Measurements from ENCODE around the gene SRP68.

SRP68 gene

GRCh38 chr17:76017481-76018339 lies 54.6 kb downstream of the SRP68 start:
- DNase-seq = no peak

DNA sequence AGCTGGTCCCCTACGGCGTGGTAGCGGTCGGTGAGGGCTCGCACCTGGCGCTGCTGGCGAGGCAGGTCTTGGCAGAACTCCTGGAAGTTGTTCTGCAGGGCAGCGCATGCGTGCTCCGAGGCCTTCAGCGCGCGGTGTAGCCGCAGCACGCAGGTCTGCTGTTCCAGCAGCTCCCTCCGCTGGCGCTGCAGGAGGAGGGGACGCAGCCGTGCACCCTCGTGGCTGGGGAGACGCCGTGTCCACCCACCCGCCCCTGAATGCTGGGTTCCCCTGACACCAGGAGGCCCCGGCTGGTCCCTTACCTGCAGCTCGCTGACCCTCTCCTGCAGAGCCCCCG lies 57.4 kb downstream of the SRP68 start:
- DNase-seq = no peak

DNA sequence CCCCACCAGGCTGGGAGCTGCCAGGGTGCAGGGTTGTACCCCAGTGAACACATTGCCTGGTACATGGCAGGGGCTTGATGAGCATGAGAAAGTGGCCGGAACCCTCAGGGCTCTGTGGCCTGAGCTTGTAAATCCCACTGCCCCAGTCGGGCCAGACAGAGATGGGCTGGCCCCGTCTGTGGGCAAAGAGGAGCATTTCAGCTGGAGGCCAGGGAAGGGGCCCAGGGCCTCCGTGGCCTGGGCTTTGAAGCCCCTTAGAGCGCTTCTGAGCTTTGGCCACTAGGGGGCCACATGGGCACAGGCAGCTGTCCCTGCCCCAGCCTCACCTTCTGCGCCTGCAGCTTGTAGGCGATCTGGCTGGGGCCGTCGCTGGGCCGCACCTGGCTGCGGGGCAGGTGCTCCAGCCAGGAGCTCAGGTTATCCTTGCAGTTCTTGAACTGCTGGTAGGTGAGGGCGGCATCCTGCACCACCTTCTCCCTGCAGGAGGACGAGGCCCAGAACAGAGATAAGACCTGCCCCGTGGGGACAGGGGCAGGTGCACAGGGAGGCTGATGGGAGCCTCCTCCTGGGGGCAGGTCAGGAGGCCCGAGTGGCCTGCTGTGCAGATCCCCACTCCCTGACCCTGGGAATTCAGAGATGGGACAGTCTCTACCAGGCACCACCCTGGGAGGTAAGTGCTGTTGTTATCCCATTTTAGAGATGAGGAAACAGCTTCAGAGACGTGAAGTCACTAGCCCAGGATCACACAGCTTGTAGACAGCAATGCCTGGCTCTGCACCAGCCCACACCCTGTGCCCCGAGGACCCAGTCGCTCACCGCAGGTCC lies 58.0 kb downstream of the SRP68 start:
- DNase-seq = peak; percentile 78 to 83

- no peak for DNase-seq
Observed at GRCh38 chr17:76013377-76013932, 58.9 kb downstream of the SRP68 start.

DNA sequence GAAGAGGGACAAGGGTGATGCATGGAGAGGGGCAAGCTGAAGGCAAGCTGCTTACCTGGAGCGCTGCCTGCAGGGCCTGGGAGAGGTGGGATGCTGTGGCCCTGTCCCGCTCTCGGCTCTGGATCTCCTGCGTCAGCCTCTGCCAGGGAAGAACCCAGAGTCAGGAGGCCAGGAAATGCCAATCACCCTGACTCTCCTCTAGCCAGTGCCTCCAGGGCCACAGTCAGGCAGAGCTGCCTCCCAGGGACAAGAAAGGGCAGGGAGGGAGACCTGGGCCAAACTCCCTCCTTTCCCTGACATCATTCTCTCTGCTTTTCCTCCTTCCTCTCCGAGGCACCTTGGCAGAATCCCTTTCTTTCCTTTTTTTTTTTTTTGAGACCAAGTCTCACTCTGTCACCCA lies 60.4 kb downstream of the SRP68 start:
- no peak for DNase-seq

GRCh38 chr17:76009969-76010661 lies 62.2 kb downstream of the SRP68 start:
- no peak for DNase-seq

DNA sequence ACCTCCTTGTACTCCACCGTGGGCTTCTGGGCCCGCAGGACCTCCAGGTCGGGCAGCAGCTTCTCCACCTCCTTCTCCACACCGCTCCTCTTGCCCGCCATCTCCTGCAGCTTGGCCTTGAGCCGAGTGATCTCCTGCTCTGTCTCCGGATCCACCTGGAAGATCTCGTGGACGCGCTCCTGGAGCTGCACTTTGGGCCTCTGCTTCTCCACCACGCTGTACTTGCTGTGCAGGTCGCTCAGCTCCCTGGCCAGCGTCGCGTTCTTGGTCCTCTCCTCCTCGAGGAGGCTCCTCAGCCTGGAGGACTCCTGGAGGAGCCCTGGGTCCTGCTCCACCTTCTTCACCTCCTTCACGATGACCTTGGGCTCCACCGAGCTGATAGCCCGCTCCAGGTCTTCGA lies 62.9 kb downstream of the SRP68 start:
- no peak for DNase-seq

DNA sequence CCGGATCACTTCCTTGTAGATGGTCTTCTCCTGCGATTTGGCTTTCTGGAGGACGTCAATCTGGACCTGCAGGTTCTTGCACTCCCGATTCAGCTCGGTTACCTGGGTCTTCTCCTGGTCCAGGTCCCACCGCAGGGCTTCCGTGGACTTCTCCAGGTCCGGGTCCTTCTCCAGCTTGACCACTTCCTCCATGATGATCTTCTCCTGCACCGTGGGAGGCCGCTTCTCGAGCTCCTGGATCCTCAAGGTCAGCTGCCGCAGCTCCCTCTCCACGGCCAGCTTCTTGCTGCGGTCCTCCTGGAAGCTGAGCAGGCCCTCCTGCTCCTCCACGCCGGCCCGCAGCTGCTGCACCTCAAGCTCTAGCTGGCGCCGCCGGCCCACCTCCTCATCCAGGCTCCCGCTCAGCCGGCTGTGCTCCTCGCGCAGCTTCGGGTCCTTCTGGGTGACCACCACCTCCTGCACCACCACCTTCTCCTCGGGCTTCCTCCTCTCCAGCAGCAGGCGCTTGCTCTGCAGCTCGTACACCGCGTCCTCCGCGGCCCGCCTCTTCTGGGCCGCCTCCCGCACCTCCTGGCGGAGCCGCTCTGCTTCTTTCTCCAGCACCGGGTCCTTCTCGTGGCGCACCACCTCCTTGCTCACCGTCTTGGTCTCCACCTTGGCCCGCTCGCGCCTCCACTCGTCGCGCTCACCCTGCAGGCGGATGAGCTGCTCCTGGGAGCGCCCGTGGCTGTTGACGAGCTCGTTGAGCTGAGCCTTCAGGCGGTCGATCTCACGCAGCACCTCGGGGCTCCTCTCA lies 63.5 kb downstream of the SRP68 start:
- DNase-seq = no peak

- DNase-seq = no peak
Observed at GRCh38 chr17:76008208-76008607, 64.1 kb downstream of the SRP68 start.

DNA sequence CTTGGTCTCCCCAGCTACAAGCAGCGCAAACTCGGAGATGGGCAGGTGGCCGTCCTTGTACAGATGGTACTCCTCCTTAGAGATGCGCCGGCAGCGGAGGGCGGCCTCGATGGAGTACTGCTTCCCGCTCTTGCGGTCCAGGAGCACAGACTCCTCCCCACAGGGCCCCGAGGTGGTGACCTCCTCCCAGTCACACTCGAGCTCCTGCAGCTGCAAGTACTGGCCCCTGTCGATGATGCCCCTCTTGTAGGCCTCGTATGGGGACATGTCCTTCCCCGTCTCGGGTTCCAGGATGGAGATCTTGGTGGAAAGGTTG lies 64.5 kb downstream of the SRP68 start:
- no peak for DNase-seq

GRCh38 chr17:76007131-76007849 lies 65.0 kb downstream of the SRP68 start:
- no peak for DNase-seq

DNA sequence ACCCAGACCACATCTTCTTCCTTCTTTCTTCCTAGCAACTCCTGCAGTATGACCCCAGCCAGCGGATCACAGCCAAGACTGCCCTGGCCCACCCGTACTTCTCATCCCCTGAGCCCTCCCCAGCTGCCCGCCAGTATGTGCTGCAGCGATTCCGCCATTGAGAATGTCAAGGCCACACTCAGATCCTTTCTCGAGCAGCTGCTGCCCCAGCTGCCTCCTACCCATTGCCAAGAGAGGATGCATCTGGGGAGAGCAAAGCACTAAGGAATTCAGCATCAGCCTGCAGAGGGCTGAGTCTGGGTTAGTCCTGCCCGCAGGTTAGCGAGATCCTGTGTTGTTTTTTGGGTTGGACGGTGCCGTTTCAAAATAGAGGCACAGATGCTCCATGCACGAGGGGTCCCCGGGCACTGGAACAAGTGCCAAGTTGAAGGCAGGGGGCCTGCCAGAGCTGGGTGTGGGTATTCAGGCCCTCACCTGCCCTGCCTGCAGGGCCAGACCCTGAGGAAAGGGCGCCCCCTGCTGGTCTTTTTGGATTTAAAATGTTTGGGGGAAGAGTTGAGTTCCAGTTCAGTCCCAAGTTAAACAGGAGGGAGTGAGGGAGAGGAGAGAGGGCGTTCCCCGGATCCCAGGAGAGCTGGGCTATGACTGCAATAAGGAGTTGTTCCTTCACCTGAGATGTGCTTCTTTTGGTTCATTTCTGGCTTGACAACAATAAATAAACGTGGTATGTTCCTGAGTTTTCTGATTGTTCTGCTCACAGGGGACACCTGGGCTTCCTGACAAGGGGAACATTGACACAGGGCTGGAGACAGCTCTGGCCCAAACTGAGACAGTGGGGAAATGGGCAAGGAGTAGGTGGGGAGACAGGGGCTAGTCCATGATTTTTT lies 66.8 kb downstream of the SRP68 start:
- peak; percentile 88 to 93 for DNase-seq

GRCh38 chr17:76004750-76005262 lies 67.5 kb downstream of the SRP68 start:
- DNase-seq = no peak

- DNase-seq = no peak
Observed at GRCh38 chr17:76003915-76004314, 68.4 kb downstream of the SRP68 start.

DNA sequence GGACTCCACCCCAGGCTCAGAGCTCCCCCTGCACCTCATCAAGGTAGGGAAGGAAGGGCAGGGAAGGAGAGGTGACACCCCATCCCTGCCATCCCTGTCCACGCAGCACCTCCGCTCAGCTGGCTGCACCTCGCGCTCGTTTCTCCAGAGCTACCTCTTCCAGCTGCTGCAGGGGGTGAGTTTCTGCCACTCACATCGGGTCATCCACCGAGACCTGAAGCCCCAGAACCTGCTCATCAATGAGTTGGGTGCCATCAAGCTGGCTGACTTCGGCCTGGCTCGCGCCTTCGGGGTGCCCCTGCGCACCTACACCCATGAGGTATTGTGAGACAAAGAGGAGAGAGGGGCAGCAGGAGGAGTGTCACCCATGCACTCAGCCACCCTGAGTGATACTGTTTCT lies 70.2 kb downstream of the SRP68 start:
- no peak for DNase-seq

GRCh38 chr17:76000755-76001521 lies 71.4 kb downstream of the SRP68 start, which contains the start of gene CDK3:
TSS of gene CDK3 (plus strand) at chr17:76000855. CDS start at chr17:76001426, 571 bp downstream.
- no peak for DNase-seq

GRCh38 chr17:76000016-76000754 lies 72.1 kb downstream of the SRP68 start:
- DNase-seq = peak; percentile 75 to 79

- DNase-seq = no peak
Observed at GRCh38 chr17:75998327-75998795, 74.0 kb downstream of the SRP68 start.

All from stimulated activated CD4-positive, alpha-beta T cell treated with anti-CD3 and anti-CD28 coated beads, Interleukin-2, amount 100 ng/mL, for 24 hours (primary cell).